ENCODE measurements around the gene ZBTB7B. TPM values are rescaled to one million over a fixed set of nuclear protein-coding genes. Genes with fewer than 3 reads are reported as not detected.

ZBTB7B gene
- polyA plus RNA-seq, 3 donors = 6.3 to 149 (median 9.6) TPM

GRCh38 chr1:155062702-155063411 is 60.3 kb downstream of the ZBTB7B start:
- DNase-seq = peak in 2 of 3 donors; percentile 35 to 47
- Mint-ChIP-seq H3K27me3 (ENCODE audit: low read depth in 3 of 3) (peaks cover 6 to 9% (median 7%) of the 10 kb centered on the region in 3 donors), H3K4me1 (peaks cover 33% of the 10 kb centered on the region), H3K36me3 (peaks cover 43 to 57% of the 10 kb centered on the region in 2 donors), H3K4me3 (peak overlapping the region; percentile 81 to 94), H3K9me3 (peaks cover 0 to under 1% (median 0%) of the 10 kb centered on the region in 7 donors), H3K27ac (peak overlapping the region in 2 of 7 donors; percentile 42 to 89)
- Histone ChIP-seq H3K27ac (ENCODE audit: low read depth in 1 of 2, low read length in 2 of 2) (no peak overlapping the region), H3K36me3 (replicated peaks in 1 of 2; ENCODE audit: control insufficient read depth in 1 of 2, insufficient read depth in 2 of 2, low read length in 2 of 2) (peaks cover 35 to 50% of the 10 kb centered on the region in 2 donors), H3K27me3 (ENCODE audit: control insufficient read depth in 2 of 2, insufficient read depth in 2 of 2, low read length in 2 of 2) (peaks cover 0 to 5% of the 10 kb centered on the region in 2 donors), H3K9ac (ENCODE audit: insufficient read depth, low read length, poor library complexity, severe bottlenecking) (no peak overlapping the region), H3K4me2 (replicated peaks; ENCODE audit: extremely low read depth, low read length, poor library complexity, severe bottlenecking) (peak overlapping the region; percentile 97), H3K9me3 (replicated peaks in 1 of 2; ENCODE audit: control insufficient read depth in 1 of 2, insufficient read depth in 1 of 2, low read length in 2 of 2) (no peaks in the 10 kb centered on the region), H3K79me2 (ENCODE audit: insufficient read depth, low read length) (peaks cover 7% of the 10 kb centered on the region), H4K20me1 (ENCODE audit: insufficient read depth, low read length) (peaks cover 71% of the 10 kb centered on the region), H2AFZ (ENCODE audit: insufficient read depth, low read depth, low read length, poor library complexity, severe bottlenecking) (peak overlapping the region; percentile 90), H3K4me3 (replicated peaks in 1 of 3; ENCODE audit: low read depth in 2 of 3, low read length in 3 of 3) (peak overlapping the region; percentile 62 to 89 (median 77)), H3K4me1 (ENCODE audit: control insufficient read depth in 1 of 2, insufficient read depth in 2 of 2, low read length in 2 of 2) (peaks cover 26 to 41% of the 10 kb centered on the region in 2 donors)
- 5% methylated on average over 44 of the region's 46 CpGs for WGBS (ENCODE audit: insufficient coverage)
- intact Hi-C loops (cut with micrococcal nuclease) = loop anchor here (1.0 to 5.0 kb wide), 3 partner anchors 21 to 91 kb away; partner anchors contain the start of genes CKS1B (in 1 of the 2), SHC1 (in 1 of the 2) and ZBTB7B (in 1 of the 2)
- peak; percentile 89 for TF ChIP-seq CTCF (IDR thresholded peaks at IDR 0.05)

- Histone ChIP-seq H3K27ac (ENCODE audit: low read depth in 1 of 2, low read length in 2 of 2) (peak within 1 kb of the TSS; percentile 36 to 72), H3K36me3 (replicated peaks in 1 of 2; ENCODE audit: control insufficient read depth in 1 of 2, insufficient read depth in 2 of 2, low read length in 2 of 2) (peaks cover 27 to 49% of the 10 kb centered on the region in 2 donors), H4K20me1 (ENCODE audit: insufficient read depth, low read length) (peaks cover 69% of the 10 kb centered on the region), H3K79me2 (ENCODE audit: insufficient read depth, low read length) (peaks cover 7% of the 10 kb centered on the region), H3K4me2 (replicated peaks; ENCODE audit: extremely low read depth, low read length, poor library complexity, severe bottlenecking) (peak within 1 kb of the TSS; percentile 97), H3K4me3 (replicated peaks in 1 of 3; ENCODE audit: low read depth in 2 of 3, low read length in 3 of 3) (peak within 1 kb of the TSS; percentile 62 to 89 (median 77)), H3K9ac (ENCODE audit: insufficient read depth, low read length, poor library complexity, severe bottlenecking) (peak within 1 kb of the TSS; percentile 77), H2AFZ (ENCODE audit: insufficient read depth, low read depth, low read length, poor library complexity, severe bottlenecking) (peak within 1 kb of the TSS; percentile 90), H3K27me3 (ENCODE audit: control insufficient read depth in 2 of 2, insufficient read depth in 2 of 2, low read length in 2 of 2) (peaks cover 0 to 5% of the 10 kb centered on the region in 2 donors), H3K4me1 (ENCODE audit: control insufficient read depth in 1 of 2, insufficient read depth in 2 of 2, low read length in 2 of 2) (peaks cover 26 to 41% of the 10 kb centered on the region in 2 donors), H3K9me3 (replicated peaks in 1 of 2; ENCODE audit: control insufficient read depth in 1 of 2, insufficient read depth in 1 of 2, low read length in 2 of 2) (no peaks in the 10 kb centered on the region)
- peaks cover 43 to 57% of the 10 kb centered on the region in 2 donors for H3K36me3 Mint-ChIP-seq
- peak; percentile 85 to 90 (median 87) for DNase-seq
- intact Hi-C loops (cut with micrococcal nuclease) = loop anchor here (1.0 to 5.0 kb wide), 3 partner anchors 21 to 91 kb away; partner anchors contain the start of genes CKS1B (in 1 of the 2), SHC1 (in 1 of the 2) and ZBTB7B (in 1 of the 2)
- peaks cover 6 to 10% (median 9%) of the 10 kb centered on the region in 3 donors for H3K27me3 Mint-ChIP-seq (ENCODE audit: low read depth in 3 of 3)
- H3K27ac Mint-ChIP-seq = peak within 1 kb of the TSS; percentile 15 to 90 (median 82)
- no peak for TF ChIP-seq CTCF (IDR thresholded peaks at IDR 0.05)
- H3K4me3 Mint-ChIP-seq = peak within 1 kb of the TSS; percentile 81 to 94
- H3K9me3 Mint-ChIP-seq = peaks cover 0 to 2% (median 0%) of the 10 kb centered on the region in 7 donors
- H3K4me1 Mint-ChIP-seq = peaks cover 33% of the 10 kb centered on the region
- WGBS (ENCODE audit: insufficient coverage) = 0% methylated on average over 34 of the region's 57 CpGs
These were observed 61.0 kb downstream of the ZBTB7B start, which contains the start of gene EFNA4 for GRCh38 chr1:155063550-155064110. Gene EFNA4 (plus strand): TSS chr1:155063740. CDS start chr1:155063824, 84 bp downstream.
